H9 (cell line): ENCODE results near the gene CCDC71L. TPM values are rescaled to one million over a fixed set of nuclear protein-coding genes. Genes with fewer than 3 reads are reported as not detected.

Experiments used
- DNase-seq: peaks from one replicate; pipeline ENCODE4 v3.0.0-alpha.2; 2017
- H2AFZ ChIP-seq: one replicate; pipeline ENCODE4 v1.6.1; 2013; ENCODE audit warnings: mild to moderate bottlenecking, low read length, control low read depth, moderate library complexity
- H2AK5ac ChIP-seq: 2 replicates; pipeline ENCODE4 v1.6.1; 2013; ENCODE audit warnings: low read length, control low read depth, mixed read lengths; ENCODE audit not compliant: insufficient read length
- H2BK120ac ChIP-seq: one replicate; pipeline ENCODE4 v1.6.1; 2013; ENCODE audit warnings: low read depth, mild to moderate bottlenecking, low read length, control low read depth, inconsistent platforms; ENCODE audit not compliant: poor library complexity, severe bottlenecking
- H2BK12ac ChIP-seq: 2 replicates; pipeline ENCODE4 v1.6.1; 2013; ENCODE audit warnings: low read length, control low read depth, mixed read lengths, low read depth; ENCODE audit not compliant: insufficient read length
- H2BK15ac ChIP-seq: 2 replicates; pipeline ENCODE4 v1.6.1; 2013; ENCODE audit warnings: low read depth, low read length, control low read depth
- H2BK20ac ChIP-seq: one replicate; pipeline ENCODE4 v1.6.1; 2013; ENCODE audit warnings: low read depth, mild to moderate bottlenecking, low read length, control low read depth, inconsistent platforms; ENCODE audit not compliant: poor library complexity, severe bottlenecking
- H2BK5ac ChIP-seq: 2 replicates; pipeline ENCODE4 v1.6.1; 2013; ENCODE audit warnings: low read length, control low read depth, mixed read lengths; ENCODE audit not compliant: insufficient read length
- H3K14ac ChIP-seq: 2 replicates; pipeline ENCODE4 v1.6.1; 2013; ENCODE audit warnings: low read length, control low read depth; ENCODE audit not compliant: insufficient read depth
- H3K18ac ChIP-seq: 2 replicates; pipeline ENCODE4 v1.6.1; 2013; ENCODE audit warnings: low read depth, mild to moderate bottlenecking, mixed read lengths, low read length, control low read depth; ENCODE audit not compliant: insufficient read length
- H3K23ac ChIP-seq: 2 replicates; pipeline ENCODE4 v1.6.1; 2013; ENCODE audit warnings: low read length, control low read depth, mixed read lengths, low read depth; ENCODE audit not compliant: insufficient read length
- H3K23me2 ChIP-seq: 2 replicates; pipeline ENCODE4 v1.6.1; 2013; ENCODE audit warnings: low read depth, mild to moderate bottlenecking, mixed read lengths, low read length, control low read depth; ENCODE audit not compliant: insufficient read length, poor library complexity, severe bottlenecking
- H3K27ac ChIP-seq: 2 replicates; pipeline ENCODE4 v1.5.1; 2013; ENCODE audit warnings: low read length, control low read depth, mixed read lengths, low read depth; ENCODE audit not compliant: insufficient read length
- H3K27me3 ChIP-seq: 2 replicates; pipeline ENCODE4 v1.6.1; 2013; ENCODE audit warnings: low read length, control low read depth, inconsistent platforms; ENCODE audit not compliant: insufficient read depth
- H3K4ac ChIP-seq: 2 replicates; pipeline ENCODE4 v1.6.1; 2013; ENCODE audit warnings: low read depth, mild to moderate bottlenecking, control low read depth, inconsistent platforms, low read length, moderate library complexity
- H3K4me1 ChIP-seq: 2 replicates; pipeline ENCODE4 v1.6.1; 2013; ENCODE audit warnings: low read length, control low read depth, inconsistent platforms; ENCODE audit not compliant: insufficient read depth
- H3K4me2 ChIP-seq: 2 replicates; pipeline ENCODE4 v1.6.1; 2013; ENCODE audit warnings: low read length, control low read depth, mixed read lengths; ENCODE audit not compliant: insufficient read length, insufficient read depth
- H3K56ac ChIP-seq: 2 replicates; pipeline ENCODE4 v1.6.1; 2013; ENCODE audit warnings: low read depth, mild to moderate bottlenecking, mixed read lengths, low read length, control low read depth; ENCODE audit not compliant: insufficient read length
- H3K79me1 ChIP-seq: 2 replicates; pipeline ENCODE4 v1.6.1; 2013; ENCODE audit warnings: low read depth, mild to moderate bottlenecking, moderate library complexity, low read length, control low read depth, inconsistent platforms; ENCODE audit not compliant: insufficient read depth, poor library complexity, severe bottlenecking
- H3K79me2 ChIP-seq: 2 replicates; pipeline ENCODE4 v1.6.1; 2013; ENCODE audit warnings: low read length, control low read depth, inconsistent platforms; ENCODE audit not compliant: insufficient read depth
- H3K9ac ChIP-seq: 2 replicates; pipeline ENCODE4 v1.6.1; 2013; ENCODE audit warnings: low read length, control low read depth, mixed read lengths; ENCODE audit not compliant: insufficient read length; ENCODE audit errors: extremely low read depth
- H3K9me3 ChIP-seq: one replicate; pipeline ENCODE4 v1.6.1; 2013; ENCODE audit warnings: low read depth, low read length, inconsistent platforms; ENCODE audit not compliant: control insufficient read depth
- H3T11ph ChIP-seq: one replicate; pipeline ENCODE4 v1.6.1; 2013; ENCODE audit warnings: mild to moderate bottlenecking, low read length, control low read depth, inconsistent platforms
- H4K20me1 ChIP-seq: one replicate; pipeline ENCODE4 v1.6.1; 2013; ENCODE audit not compliant: control insufficient read depth, insufficient read length, insufficient read depth
- H4K5ac ChIP-seq: 2 replicates; pipeline ENCODE4 v1.6.1; 2013; ENCODE audit warnings: low read depth, mild to moderate bottlenecking, mixed read lengths, low read length, control low read depth; ENCODE audit not compliant: insufficient read length
- H4K8ac ChIP-seq: replicated peaks from 2 replicates; pipeline ENCODE4 v1.6.1; 2013; ENCODE audit warnings: low read length, control low read depth, mixed read lengths, low read depth; ENCODE audit not compliant: insufficient read length
- H4K91ac ChIP-seq: 2 replicates; pipeline ENCODE4 v1.6.1; 2013; ENCODE audit warnings: low read depth, mild to moderate bottlenecking, moderate library complexity, mixed read lengths, low read length, control low read depth; ENCODE audit not compliant: insufficient read length
- H3K27ac Mint-ChIP-seq, 3 experiments: 2 replicates in 2 of 3; 3 replicates in 1 of 3; pipeline ENCODE4 v1.8.0; 2020 to 2021; ENCODE audit warnings: mixed read lengths in 3 of 3, mild to moderate bottlenecking in 1 of 3, moderate library complexity in 1 of 3
- H3K27me3 Mint-ChIP-seq: 2 replicates; pipeline ENCODE4 v1.8.0; 2021; ENCODE audit warnings: low read depth, mild to moderate bottlenecking, moderate library complexity, mixed read lengths
- H3K36me3 Mint-ChIP-seq, 3 experiments: 2 replicates in 2 of 3; 3 replicates in 1 of 3; pipeline ENCODE4 v1.8.0; 2020 to 2021; ENCODE audit warnings: low read depth in 3 of 3, mixed read lengths in 3 of 3; ENCODE audit not compliant: insufficient read depth in 1 of 3
- H3K4me1 Mint-ChIP-seq, 2 experiments: 2 replicates each; pipeline ENCODE4 v1.8.0; 2020; ENCODE audit warnings: mixed read lengths in 2 of 2
- H3K4me3 Mint-ChIP-seq, 2 experiments: 2 replicates in 1 of 2; 3 replicates in 1 of 2; pipeline ENCODE4 v1.8.0; 2020 to 2021; ENCODE audit warnings: mild to moderate bottlenecking in 2 of 2, mixed read lengths in 2 of 2, moderate library complexity in 1 of 2
- H3K9me3 Mint-ChIP-seq, 2 experiments: 2 replicates in 1 of 2; 3 replicates in 1 of 2; pipeline ENCODE4 v1.8.0; 2020; ENCODE audit warnings: mild to moderate bottlenecking in 2 of 2, mixed read lengths in 2 of 2, moderate library complexity in 1 of 2
- CTCF ChIP-seq: fragments of 200-600 bp; sonication (generic); conservative IDR thresholded peaks from 3 replicates; pipeline ENCODE4 v1.8.0; 2021; ENCODE audit warnings: antibody characterized with exemption, mild to moderate bottlenecking
- WGBS: extraction: QIAGEN DNeasy Blood & Tissue Kit; methylation state at CpG from one replicate; pipeline ENCODE4 v1.1.7; 2013; ENCODE audit warnings: missing lambda C conversion rate, low lambda C conversion rate, mixed read lengths; ENCODE audit not compliant: insufficient read length; ENCODE audit errors: extremely low coverage; 5-methylcytosine and 5-hydroxymethylcytosine counted together
- total RNA-seq: library from RNA; stranded (reverse); gene quantifications from 2 replicates; pipeline ENCODE4 v1.2.1, GENCODE V29; 2021

CCDC71L gene
- total RNA-seq, 1 experiment from 2014 or later: 13.7 TPM

GRCh38 chr7:106620676-106621075, 40.3 kb downstream of the CCDC71L start:
- Histone ChIP-seq H3K23me2 (no peaks in the 10 kb centered on the region), H3K9me3 (no peaks in the 10 kb centered on the region), H2AFZ (no peak overlapping the region), H3K27ac (no peak overlapping the region), H3K4ac (no peak overlapping the region), H2AK5ac (no peak overlapping the region), H2BK12ac (no peak overlapping the region), H3K27me3 (no peaks in the 10 kb centered on the region), H3K23ac (no peak overlapping the region), H2BK5ac (no peak overlapping the region), H3K18ac (no peak overlapping the region), H3K4me2 (no peak overlapping the region), H4K91ac (no peak overlapping the region), H3K4me1 (no peaks in the 10 kb centered on the region), H3K79me1 (no peaks in the 10 kb centered on the region), H3T11ph (no peak overlapping the region), H4K8ac (no peak overlapping the region), H4K5ac (no peak overlapping the region), H2BK120ac (no peak overlapping the region), H2BK15ac (no peak overlapping the region), H3K9ac (no peak overlapping the region), H2BK20ac (no peak overlapping the region), H3K79me2 (no peaks in the 10 kb centered on the region), H3K56ac (no peak overlapping the region), H3K14ac (no peak overlapping the region), H4K20me1 (no peaks in the 10 kb centered on the region)
- no peak for DNase-seq
- no peak overlapping the region for H3K4me3 Mint-ChIP-seq
- H3K4me1 Mint-ChIP-seq: peaks cover under 1% of the 10 kb centered on the region in 2 experiments; a peak in 3 of 4 replicates
- peaks cover 0 to 1% (median 0%) of the 10 kb centered on the region in 3 experiments; a peak in 1 of 7 replicates for H3K36me3 Mint-ChIP-seq
- H3K9me3 Mint-ChIP-seq: peaks cover 7 to 11% of the 10 kb centered on the region in 2 experiments; a peak in 3 of 5 replicates
- TF ChIP-seq CTCF: no peak
- H3K27me3 Mint-ChIP-seq: peaks cover 3% of the 10 kb centered on the region
- no CpG with 5 or more reads among the region's 2 CpGs for WGBS
- no peak overlapping the region for H3K27ac Mint-ChIP-seq
